Measurements from ENCODE around the gene DDX47.
"Not testable (repeated sequence)": the region's sequence is repeated elsewhere in the genome, so short reads cannot be mapped to it uniquely, and the experiment has no call there.

Gene DDX47

GRCh38 chr12:12798480-12798879, 14.7 kb upstream of the DDX47 start:
- DNase-seq = no peak

DNA sequence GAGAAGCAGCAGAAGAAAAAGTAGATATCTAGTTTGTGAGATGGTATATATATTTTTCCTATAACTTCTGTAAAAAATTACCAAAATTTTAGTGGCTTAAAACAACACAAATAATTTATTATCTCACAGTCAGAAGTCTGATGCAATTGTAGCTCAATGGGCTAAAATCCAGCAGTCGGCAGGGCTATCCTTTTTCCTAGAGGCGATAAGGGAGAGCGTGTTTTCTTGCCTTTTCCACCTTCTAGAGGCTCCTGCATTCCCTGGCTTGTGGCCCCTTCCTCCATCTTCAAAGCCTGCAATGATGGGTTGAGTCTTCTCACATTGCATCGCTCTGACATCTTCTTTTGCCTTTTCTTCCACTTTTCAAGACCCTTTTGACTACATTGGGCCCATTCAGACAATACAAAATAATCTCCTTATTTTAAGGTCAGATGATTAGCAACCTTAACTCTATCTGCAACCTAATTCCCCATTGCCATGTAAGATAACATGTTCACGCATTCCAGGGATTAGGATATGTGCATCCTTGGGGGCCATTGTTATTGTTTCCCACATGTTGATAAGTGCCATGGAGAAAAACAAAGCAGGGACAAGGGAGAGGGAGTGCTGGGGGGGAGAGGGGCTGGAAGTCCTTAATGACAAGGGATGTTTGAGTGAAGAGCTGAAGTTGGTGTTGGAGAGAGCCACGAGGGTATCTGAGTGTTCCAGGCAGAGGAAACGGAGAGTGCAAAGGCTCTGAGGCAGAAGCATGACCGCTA, 13.8 kb upstream of the DDX47 start:
- DNase-seq = no peak

GRCh38 chr12:12800406-12801180, 12.6 kb upstream of the DDX47 start:
- DNase-seq = peak; percentile 31

GRCh38 chr12:12801656-12802055, 11.5 kb upstream of the DDX47 start:
- not testable (repeated sequence) for DNase-seq

DNA sequence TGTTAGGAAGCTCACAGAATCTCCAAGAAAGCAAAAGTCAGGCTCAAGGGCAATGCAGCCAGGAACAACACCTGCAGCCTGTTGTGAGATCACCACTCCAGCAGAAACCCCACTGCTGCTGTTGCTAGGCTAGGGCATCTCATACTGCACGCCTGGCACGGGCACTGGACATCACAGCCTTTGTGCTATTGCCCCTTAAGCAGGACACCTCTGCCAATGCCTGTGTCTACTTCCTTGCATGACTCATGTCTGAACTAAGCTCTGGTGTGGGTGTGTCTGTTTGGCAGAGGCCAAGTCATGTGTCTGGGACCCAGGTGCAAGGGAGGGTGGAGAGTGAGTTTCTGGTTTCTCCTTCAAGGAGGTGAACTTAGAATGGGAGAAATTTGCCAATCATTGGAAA, 10.0 kb upstream of the DDX47 start:
- peak; percentile 82 for DNase-seq

GRCh38 chr12:12804011-12804410, 9.1 kb upstream of the DDX47 start:
- no peak for DNase-seq

DNA sequence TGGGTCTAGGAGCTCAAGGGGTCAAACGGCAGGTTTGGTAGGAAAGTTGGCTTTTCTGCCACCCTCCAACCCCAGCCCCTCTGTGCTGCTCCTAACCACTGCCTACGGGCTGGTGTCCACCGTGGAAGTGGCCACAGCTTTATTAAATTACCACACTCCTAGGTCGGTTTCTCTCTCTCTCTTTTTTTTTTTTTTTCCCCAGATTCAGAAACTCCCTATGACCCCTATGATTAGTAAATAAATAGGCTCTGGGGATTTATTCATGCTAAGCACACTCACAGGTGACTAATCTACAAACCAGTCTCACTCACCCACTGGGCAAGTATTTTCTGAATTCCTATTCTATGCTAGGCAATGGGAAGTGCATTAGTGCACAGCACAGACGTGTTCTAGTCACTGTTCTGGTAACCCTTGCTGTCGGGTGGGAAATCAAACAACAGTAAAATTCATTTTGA, 8.7 kb upstream of the DDX47 start:
- peak; percentile 89 for DNase-seq

GRCh38 chr12:12806784-12807516, 6.2 kb upstream of the DDX47 start:
- no peak for DNase-seq

GRCh38 chr12:12807517-12807903, 5.6 kb upstream of the DDX47 start:
- DNase-seq = not testable (repeated sequence)

GRCh38 chr12:12807970-12808702, 5.0 kb upstream of the DDX47 start:
- DNase-seq = no peak

- DNase-seq = no peak
These were observed 2.6 kb upstream of the DDX47 start for GRCh38 chr12:12810553-12811021.

GRCh38 chr12:12811343-12811742, 1.8 kb upstream of the DDX47 start:
- DNase-seq = no peak

DNA sequence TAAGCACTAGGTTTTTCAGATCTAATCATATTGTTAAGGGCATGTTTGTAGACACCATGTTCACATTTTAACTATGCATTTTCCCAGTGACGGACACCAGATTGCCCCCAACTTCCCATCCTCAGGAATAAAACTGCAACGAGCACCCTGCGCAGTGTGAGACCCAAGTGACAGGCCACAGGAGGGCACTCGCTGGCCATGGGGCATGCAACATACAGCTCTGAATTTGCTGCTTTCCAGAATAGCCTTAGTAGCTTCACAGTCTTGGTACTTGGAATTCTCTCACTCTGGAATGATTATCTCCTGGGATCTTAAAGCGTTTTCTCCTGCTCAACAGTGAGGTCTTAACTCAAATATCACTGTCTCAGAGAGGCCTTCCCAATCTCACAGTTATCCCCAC, 972 bp upstream of the DDX47 start:
- DNase-seq = no peak

DNA sequence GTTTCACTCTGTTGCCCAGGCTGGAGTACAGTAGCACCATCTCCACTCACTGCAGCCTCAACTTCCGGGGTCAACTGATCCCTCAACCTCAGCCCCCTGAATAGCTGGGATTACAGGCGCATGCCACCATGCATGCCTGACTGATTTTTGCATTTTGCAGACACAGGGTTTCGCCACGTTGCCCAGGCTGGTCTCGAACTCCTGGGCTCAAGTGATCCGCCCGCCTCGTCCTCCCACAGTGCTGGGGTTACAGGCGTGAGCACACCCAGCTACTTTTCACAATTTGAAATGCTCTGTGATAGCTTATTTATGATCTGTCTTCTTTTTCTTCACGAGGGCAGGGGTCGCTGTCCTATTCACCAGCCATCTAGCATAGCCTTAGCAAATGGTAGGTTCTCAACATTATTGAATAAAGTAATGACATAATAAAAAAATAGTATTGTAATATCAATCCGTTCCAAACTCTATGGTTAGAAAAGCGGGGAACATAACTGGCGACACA, 477 bp upstream of the DDX47 start:
- no peak for DNase-seq

GRCh38 chr12:12817616-12818015, 4.5 kb downstream of the DDX47 start:
- DNase-seq = no peak

GRCh38 chr12:12818701-12819100, 5.6 kb downstream of the DDX47 start:
- DNase-seq = no peak

- DNase-seq = no peak
These were observed 6.1 kb downstream of the DDX47 start for GRCh38 chr12:12819221-12819620.

DNA sequence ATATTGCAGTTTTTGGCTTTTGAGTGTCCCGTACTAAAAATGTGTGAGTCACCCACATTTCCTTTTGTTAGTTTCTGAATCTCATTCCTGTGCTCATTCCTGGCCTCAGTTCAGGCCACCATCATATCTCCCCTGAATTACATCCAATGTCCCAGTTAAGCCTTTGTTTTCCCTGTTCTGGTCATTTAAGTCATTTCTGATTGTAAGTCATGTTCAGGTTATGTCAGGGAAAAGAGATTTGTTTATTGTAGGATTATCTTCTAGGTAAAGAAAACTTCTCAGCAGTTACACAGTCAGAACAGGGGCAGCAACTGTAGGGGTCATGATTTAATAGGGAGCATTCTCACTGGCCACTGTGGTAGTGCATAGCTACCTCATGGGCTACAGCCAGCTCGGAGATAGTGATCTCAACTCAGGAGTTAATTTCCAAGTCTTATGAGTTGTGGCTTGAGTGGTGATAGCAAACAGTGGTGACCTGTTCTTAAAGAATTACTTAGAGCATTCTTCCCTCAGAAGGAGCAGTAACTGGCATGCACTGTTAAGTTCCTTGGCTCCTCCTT, 6.7 kb downstream of the DDX47 start:
- peak; percentile 94 for DNase-seq

GRCh38 chr12:12820376-12820775, 7.2 kb downstream of the DDX47 start:
- not testable (repeated sequence) for DNase-seq

GRCh38 chr12:12821975-12822374, 8.8 kb downstream of the DDX47 start:
- no peak for DNase-seq

- no peak for DNase-seq
These were observed 9.7 kb downstream of the DDX47 start for GRCh38 chr12:12822886-12823285.

DNA sequence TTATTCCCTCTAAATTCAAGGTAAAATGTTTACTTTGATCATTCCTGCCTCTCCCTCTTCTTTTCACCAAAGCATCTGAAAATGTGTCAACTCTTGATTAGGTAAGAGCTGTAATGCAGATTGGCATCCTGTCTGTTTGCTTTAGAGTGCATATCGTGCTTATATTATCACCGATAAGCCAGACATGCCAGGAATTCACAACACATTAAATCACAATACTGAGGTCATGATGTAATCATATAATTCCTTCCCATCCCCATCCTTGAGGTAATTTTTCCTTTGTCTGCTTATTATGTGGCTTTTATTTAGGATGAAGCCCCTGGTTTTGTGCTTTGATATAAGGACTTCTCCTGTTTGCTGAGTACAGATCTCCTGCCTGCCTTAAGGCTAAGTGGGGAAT, 10.2 kb downstream of the DDX47 start:
- DNase-seq = peak; percentile 86
